ENCODE measurements around the gene SLC18A3. TPM values are rescaled to one million over a fixed set of nuclear protein-coding genes. Genes with fewer than 3 reads are reported as not detected.
A peak's percentile ranks its signal among the peaks of the same experiment; 100 is the strongest.

SLC18A3 gene
- total RNA-seq, 2 experiments from 2014 or later: not detected

- Mint-ChIP-seq H3K4me1 (ENCODE audit: low read depth) (peaks cover 6% of the 10 kb centered on the region), H3K36me3 (peaks cover 5% of the 10 kb centered on the region), H3K9me3 (no peaks in the 10 kb centered on the region), H3K27ac (no peak overlapping the region), H3K4me3 (no peak overlapping the region), H3K27me3 (peaks cover 65% of the 10 kb centered on the region)
- CTCF ChIA-PET: interaction anchor here (1.3 to 2.0 kb wide), 2 partner anchors 13 to 14 kb away, joined by 4 to 9 read pairs; no protein-coding TSS in a partner anchor
- POLR2A ChIA-PET: no interaction called here
- intact Hi-C loops (cut with micrococcal nuclease): loop anchor here (5.0 kb wide), 1 partner anchor 211 kb away; the partner anchor contains the start of gene DRGX
- DNase-seq: no peak
Observed at GRCh38 chr10:49608166-49609005, 1.7 kb upstream of the SLC18A3 start.

GRCh38 chr10:49609006-49609282 lies 1.2 kb upstream of the SLC18A3 start:
- no peak for DNase-seq
- Mint-ChIP-seq H3K4me1 (ENCODE audit: low read depth) (peaks cover 9% of the 10 kb centered on the region), H3K9me3 (no peaks in the 10 kb centered on the region), H3K4me3 (no peak overlapping the region), H3K27ac (no peak overlapping the region), H3K36me3 (peaks cover 5% of the 10 kb centered on the region), H3K27me3 (peaks cover 66% of the 10 kb centered on the region)
- POLR2A ChIA-PET: no interaction called here
- intact Hi-C loops (cut with micrococcal nuclease): loop anchor here (5.0 kb wide), 1 partner anchor 212 kb away; the partner anchor contains the start of gene DRGX
- CTCF ChIA-PET: interaction anchor here (1.3 kb wide), 1 partner anchor 15 kb away, joined by 4 read pairs; no protein-coding TSS in a partner anchor

- peaks cover 5% of the 10 kb centered on the region for H3K36me3 Mint-ChIP-seq
- H3K4me1 Mint-ChIP-seq (ENCODE audit: low read depth): peaks cover 9% of the 10 kb centered on the region
- no peak overlapping the region for H3K27ac Mint-ChIP-seq
- H3K27me3 Mint-ChIP-seq: peaks cover 64% of the 10 kb centered on the region
- DNase-seq: no peak
- intact Hi-C loops (cut with micrococcal nuclease): loop anchor here (5.0 kb wide), 1 partner anchor 212 kb away; the partner anchor contains the start of gene DRGX
- no peak overlapping the region for H3K4me3 Mint-ChIP-seq
- ChIA-PET CTCF (interaction anchor here (0.6 to 1.3 kb wide), 2 partner anchors 15 to 201 kb away, joined by 3 to 4 read pairs; no protein-coding TSS in a partner anchor), POLR2A (no interaction called here)
- H3K9me3 Mint-ChIP-seq: no peaks in the 10 kb centered on the region
Observed at GRCh38 chr10:49609283-49610113, 612 bp upstream of the SLC18A3 start.

- H3K9me3 Mint-ChIP-seq: no peaks in the 10 kb centered on the region
- intact Hi-C loops (cut with micrococcal nuclease): no loop called here
- no peak for DNase-seq
- H3K36me3 Mint-ChIP-seq: peaks cover 5% of the 10 kb centered on the region
- POLR2A ChIA-PET: no interaction called here
- no peak overlapping the region for H3K27ac Mint-ChIP-seq
- H3K4me3 Mint-ChIP-seq: no peak overlapping the region
- H3K27me3 Mint-ChIP-seq: peaks cover 64% of the 10 kb centered on the region
- peaks cover 9% of the 10 kb centered on the region for H3K4me1 Mint-ChIP-seq (ENCODE audit: low read depth)
- CTCF ChIA-PET: no interaction called here
Observed at GRCh38 chr10:49610458-49611165, 502 bp downstream of the SLC18A3 start.

GRCh38 chr10:49611166-49611815 lies 1.2 kb downstream of the SLC18A3 start:
- no peaks in the 10 kb centered on the region for H3K9me3 Mint-ChIP-seq
- POLR2A ChIA-PET: no interaction called here
- H3K4me1 Mint-ChIP-seq (ENCODE audit: low read depth): peaks cover 9% of the 10 kb centered on the region
- no peak for DNase-seq
- H3K27ac Mint-ChIP-seq: no peak overlapping the region
- H3K36me3 Mint-ChIP-seq: peaks cover 5% of the 10 kb centered on the region
- CTCF ChIA-PET: no interaction called here
- intact Hi-C loops (cut with micrococcal nuclease): no loop called here
- H3K4me3 Mint-ChIP-seq: no peak overlapping the region
- peaks cover 67% of the 10 kb centered on the region for H3K27me3 Mint-ChIP-seq

GRCh38 chr10:49611816-49612512 lies 1.9 kb downstream of the SLC18A3 start:
- Mint-ChIP-seq H3K4me1 (ENCODE audit: low read depth) (peaks cover 9% of the 10 kb centered on the region), H3K4me3 (peak overlapping the region; percentile 29), H3K27me3 (peaks cover 71% of the 10 kb centered on the region), H3K9me3 (no peaks in the 10 kb centered on the region), H3K36me3 (peaks cover 5% of the 10 kb centered on the region), H3K27ac (no peak overlapping the region)
- no peak for DNase-seq
- ChIA-PET CTCF (no interaction called here), POLR2A (no interaction called here)
- intact Hi-C loops (cut with micrococcal nuclease): no loop called here

GRCh38 chr10:49612513-49613164 lies 2.5 kb downstream of the SLC18A3 start:
- ChIA-PET POLR2A (no interaction called here), CTCF (no interaction called here)
- peaks cover 5% of the 10 kb centered on the region for H3K36me3 Mint-ChIP-seq
- no peak for DNase-seq
- intact Hi-C loops (cut with micrococcal nuclease): no loop called here
- H3K27ac Mint-ChIP-seq: no peak overlapping the region
- H3K4me1 Mint-ChIP-seq (ENCODE audit: low read depth): peaks cover 7% of the 10 kb centered on the region
- peaks cover 68% of the 10 kb centered on the region for H3K27me3 Mint-ChIP-seq
- no peaks in the 10 kb centered on the region for H3K9me3 Mint-ChIP-seq
- peak overlapping the region; percentile 29 for H3K4me3 Mint-ChIP-seq

- no peak for DNase-seq
- peaks cover 67% of the 10 kb centered on the region for H3K27me3 Mint-ChIP-seq
- H3K27ac Mint-ChIP-seq: no peak overlapping the region
- no peaks in the 10 kb centered on the region for H3K9me3 Mint-ChIP-seq
- CTCF ChIA-PET: no interaction called here
- peaks cover 5% of the 10 kb centered on the region for H3K36me3 Mint-ChIP-seq
- POLR2A ChIA-PET: no interaction called here
- peaks cover 7% of the 10 kb centered on the region for H3K4me1 Mint-ChIP-seq (ENCODE audit: low read depth)
- H3K4me3 Mint-ChIP-seq: no peak overlapping the region
- intact Hi-C loops (cut with micrococcal nuclease): no loop called here
Observed at GRCh38 chr10:49613165-49613881, 3.2 kb downstream of the SLC18A3 start.

- Mint-ChIP-seq H3K9me3 (no peaks in the 10 kb centered on the region), H3K27me3 (peaks cover 62% of the 10 kb centered on the region), H3K4me1 (ENCODE audit: low read depth) (peaks cover 7% of the 10 kb centered on the region), H3K27ac (no peak within 1 kb of the TSS), H3K4me3 (no peak within 1 kb of the TSS), H3K36me3 (peaks cover 5% of the 10 kb centered on the region)
- ChIA-PET CTCF (no interaction called here), POLR2A (no interaction called here)
- intact Hi-C loops (cut with micrococcal nuclease): no loop called here
- no peak for DNase-seq
Observed at GRCh38 chr10:49613882-49614241, 3.8 kb downstream of the SLC18A3 start, which contains the start of gene CHAT. Gene CHAT (plus strand): TSS chr10:49614037. CDS start chr10:49614190, 153 bp downstream.

- Mint-ChIP-seq H3K27me3 (peaks cover 59% of the 10 kb centered on the region), H3K9me3 (no peaks in the 10 kb centered on the region), H3K36me3 (peaks cover 5% of the 10 kb centered on the region), H3K4me3 (no peak overlapping the region), H3K27ac (no peak overlapping the region), H3K4me1 (ENCODE audit: low read depth) (peaks cover 7% of the 10 kb centered on the region)
- no peak for DNase-seq
- ChIA-PET CTCF (no interaction called here), POLR2A (no interaction called here)
- intact Hi-C loops (cut with micrococcal nuclease): no loop called here
Observed at GRCh38 chr10:49614242-49615198, 4.4 kb downstream of the SLC18A3 start.

All from activated CD4-positive, alpha-beta memory T cell treated with anti-CD3 and anti-CD28 coated beads for 36 hours (primary cell).